ENCODE data around the gene GPALPP1. TPM values are rescaled to one million over a fixed set of nuclear protein-coding genes. Genes with fewer than 3 reads are reported as not detected.

GPALPP1 gene
- total RNA-seq, 1 donor from 2014 or later = 27.7 TPM

Other genes with a start within 250 kb of the GPALPP1 start
- 5.7 TPM for gene NUFIP1, start 67 bp upstream of the GPALPP1 start, total RNA-seq (ENCODE audit: unreplicated experiment)
- 25.9 TPM for gene GTF2F2, start 131.0 kb downstream of the GPALPP1 start, total RNA-seq (ENCODE audit: unreplicated experiment)
- not detected for gene KCTD4, start 211.5 kb downstream of the GPALPP1 start, total RNA-seq (ENCODE audit: unreplicated experiment)